HG02623 (cell line): Measurements from ENCODE around the gene CD38.

Source experiments
- ATAC-seq: cut with Tn5 transposase; IDR thresholded peaks from one replicate; pipeline ENCODE4 v1.9.1; 2021; ENCODE audit warnings: moderate library complexity; ENCODE audit not compliant: unreplicated experiment

CD38 gene

DNA sequence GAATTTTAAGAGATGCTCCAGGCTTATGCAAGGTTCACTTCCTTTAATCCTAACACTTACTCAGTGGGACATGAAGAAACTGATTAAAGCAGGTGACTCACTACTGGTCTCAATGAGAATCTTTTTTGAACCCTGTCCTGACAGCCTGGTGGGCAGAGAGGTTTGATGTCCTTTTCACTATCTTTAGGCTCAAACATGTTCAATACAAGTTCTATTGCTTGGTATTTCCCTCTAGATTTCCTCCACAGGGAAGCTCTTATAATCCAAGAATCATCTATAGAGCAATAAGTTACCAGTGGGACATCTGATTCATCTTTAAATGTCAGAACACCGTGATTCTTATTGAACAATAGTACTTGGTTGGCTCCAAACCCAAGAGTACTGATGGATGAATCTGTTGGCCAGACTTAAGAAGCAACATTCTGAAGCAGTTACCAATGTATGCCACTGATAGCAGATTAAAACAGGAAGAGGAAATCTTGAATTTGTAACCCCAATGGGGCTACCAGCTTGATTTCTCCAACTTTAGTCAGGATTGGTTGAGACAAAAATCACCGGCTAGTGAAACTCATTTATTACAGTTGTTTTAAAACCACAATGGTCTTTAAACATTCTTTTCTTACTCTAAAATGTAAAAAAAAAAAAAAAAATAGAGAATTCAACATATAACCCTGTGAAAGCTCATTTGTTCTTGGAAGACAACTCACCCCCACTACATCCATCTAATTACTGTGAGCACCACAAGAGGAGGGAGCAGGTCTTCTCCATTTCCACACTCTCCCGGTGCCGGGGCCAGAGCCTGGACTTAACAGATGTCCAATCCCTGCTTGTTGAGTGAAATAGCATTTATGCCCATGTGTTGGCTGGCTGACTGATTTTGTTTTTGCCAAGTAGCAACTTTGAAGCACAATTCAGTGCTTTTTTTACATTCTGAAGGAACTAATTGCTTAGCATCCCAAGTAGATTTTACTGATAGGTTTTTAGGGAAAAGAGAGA is 117.1 kb downstream of the CD38 start:
- no peak for ATAC-seq

GRCh38 chr4:15897577-15897976 is 119.4 kb downstream of the CD38 start:
- ATAC-seq, result no peak

DNA sequence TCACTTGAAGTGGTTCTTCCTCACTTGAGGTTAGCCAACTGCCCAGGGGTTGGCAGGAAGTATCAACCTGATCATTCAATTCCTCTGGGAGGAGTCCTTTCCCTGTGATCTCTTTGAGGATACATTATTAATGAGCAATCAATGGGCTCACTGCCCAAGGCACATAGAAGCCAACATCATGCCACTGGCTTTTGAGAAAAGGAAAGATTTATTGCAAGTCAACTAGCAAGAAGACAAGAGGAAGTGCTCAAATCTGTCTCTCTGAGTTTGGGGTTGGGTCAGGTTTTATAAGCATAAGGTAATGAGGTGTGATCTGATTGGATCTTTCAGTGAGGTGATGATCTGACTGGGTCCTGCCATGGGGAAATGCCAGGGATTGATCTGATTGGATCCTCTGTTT is 120.8 kb downstream of the CD38 start:
- no peak for ATAC-seq

GRCh38 chr4:15899511-15899910 is 121.4 kb downstream of the CD38 start:
- no peak for ATAC-seq

DNA sequence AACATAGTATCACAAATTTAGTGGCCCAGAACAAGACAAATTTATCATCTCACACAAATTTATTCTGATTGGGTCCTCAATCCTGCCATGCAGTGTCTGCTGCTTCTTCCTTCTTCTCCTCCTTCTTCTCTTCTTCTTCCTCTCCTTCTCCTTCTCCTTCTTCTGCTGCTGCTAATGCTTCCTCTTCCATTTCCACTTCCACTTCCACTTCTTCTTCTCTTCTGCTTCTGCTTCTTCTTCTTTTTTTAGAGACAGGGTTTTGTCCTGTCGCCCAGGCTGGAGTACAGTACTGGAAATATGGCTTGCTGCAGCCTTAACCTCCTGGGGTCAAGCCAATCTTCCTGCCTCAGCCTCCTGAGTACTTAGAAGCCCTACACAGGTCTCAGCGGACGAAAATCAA is 122.9 kb downstream of the CD38 start:
- no peak for ATAC-seq

- no peak for ATAC-seq
Observed at GRCh38 chr4:15901998-15902397, 123.9 kb downstream of the CD38 start.

DNA sequence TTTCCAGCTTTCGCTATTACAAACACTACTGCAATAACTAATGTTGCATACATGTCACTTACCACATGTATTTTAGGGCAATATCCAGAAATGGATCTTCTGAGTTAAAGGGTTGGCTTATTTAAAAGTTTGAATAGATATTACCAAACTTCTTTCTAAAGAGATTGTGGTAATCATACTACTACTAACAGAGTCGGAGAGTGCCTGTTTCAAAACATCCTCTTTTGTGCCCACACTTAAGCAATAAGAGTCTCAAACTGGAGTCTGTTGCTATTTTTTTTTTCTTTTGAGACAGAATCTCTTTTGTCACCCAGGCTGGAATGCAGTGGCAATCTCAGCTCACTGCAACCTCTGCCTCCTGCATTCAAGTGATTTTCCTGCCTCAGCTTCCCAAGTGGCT is 124.6 kb downstream of the CD38 start:
- ATAC-seq, result no peak
